GM15510 (cell line): ENCODE data around the gene PPP1R2C.

Source experiments
- POLR2A ChIP-seq: IDR thresholded peaks from 3 replicates; pipeline ENCODE4 v1.6.1; 2011; ENCODE audit warnings: borderline replicate concordance; ENCODE audit not compliant: insufficient read length; ENCODE audit errors: extremely low read depth

The PPP1R2C gene

DNA sequence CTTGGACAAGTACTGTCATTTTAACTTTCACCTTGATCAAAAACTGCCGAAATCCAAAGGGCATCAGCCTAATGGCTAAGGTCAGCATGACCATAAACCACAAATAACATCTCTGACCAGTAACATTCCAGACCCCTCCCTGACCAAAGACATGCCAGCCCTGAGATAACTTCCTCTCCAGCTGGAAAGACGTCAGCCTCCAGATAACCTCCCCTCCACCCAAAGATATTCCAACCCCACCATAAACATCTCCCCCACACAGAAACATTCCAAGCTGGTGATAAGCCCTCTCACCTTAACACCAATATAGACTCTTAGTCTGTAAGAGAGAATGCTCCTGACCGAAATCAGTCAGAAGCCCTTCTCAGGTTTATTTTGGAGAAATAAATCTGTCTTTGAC is 7.4 kb downstream of the PPP1R2C start:
- no peak for TF ChIP-seq POLR2A

DNA sequence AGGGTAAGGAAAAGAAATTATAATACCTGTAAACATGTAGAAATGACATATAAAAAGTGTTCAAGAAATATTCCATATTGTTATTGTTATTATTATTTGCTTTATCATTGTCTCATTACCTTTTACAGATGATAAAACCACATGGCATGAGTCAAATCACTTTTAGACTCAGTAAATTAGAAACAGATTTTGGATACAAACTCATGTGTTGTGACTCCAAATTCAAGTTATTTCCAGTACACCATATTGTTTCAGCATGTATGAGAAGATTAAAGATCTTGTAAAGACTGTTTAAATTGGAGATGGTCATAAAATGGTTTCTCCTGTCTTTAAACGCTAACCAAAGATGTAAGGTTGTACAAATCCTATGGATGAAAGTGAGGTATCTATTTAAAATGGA is 18.1 kb downstream of the PPP1R2C start:
- no peak for TF ChIP-seq POLR2A

DNA sequence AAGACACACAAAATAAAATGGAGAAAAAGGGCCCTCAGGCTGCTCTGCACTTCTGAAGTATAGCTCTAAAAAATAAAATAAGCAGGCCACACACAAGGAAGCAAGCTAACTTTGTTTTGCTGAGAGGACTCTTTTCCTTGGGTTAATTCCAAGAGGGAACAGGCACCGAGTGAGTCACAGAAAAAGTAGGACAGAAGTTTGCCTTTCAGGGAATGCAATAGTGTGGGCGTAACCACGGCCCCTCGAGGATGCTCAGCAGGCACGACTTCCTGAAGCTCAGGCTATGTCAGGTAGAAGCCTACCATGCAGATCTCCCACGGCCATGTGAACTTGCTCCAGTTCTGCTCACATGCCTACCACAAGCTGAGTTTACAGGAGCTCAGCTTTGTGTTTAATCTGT is 22.1 kb downstream of the PPP1R2C start:
- no peak for TF ChIP-seq POLR2A

DNA sequence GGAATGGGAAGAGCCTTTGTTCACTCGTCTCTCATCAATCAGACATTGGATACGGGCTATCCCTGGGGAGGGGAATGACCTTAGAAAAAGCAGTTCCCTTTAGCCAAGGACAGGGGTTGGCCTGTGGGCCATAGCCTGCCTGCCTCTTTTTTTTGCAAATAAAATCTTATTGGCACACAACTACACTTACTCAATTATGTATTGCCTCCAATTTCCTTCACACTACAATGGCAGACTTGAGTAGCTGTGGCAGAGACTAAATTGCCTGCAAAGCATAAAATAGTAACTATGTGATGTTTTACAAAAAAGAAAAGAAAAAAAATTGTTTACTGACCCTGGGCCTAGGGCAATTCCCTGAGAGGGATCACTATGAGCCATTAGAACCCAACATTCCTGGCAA is 23.4 kb downstream of the PPP1R2C start:
- TF ChIP-seq POLR2A: no peak

DNA sequence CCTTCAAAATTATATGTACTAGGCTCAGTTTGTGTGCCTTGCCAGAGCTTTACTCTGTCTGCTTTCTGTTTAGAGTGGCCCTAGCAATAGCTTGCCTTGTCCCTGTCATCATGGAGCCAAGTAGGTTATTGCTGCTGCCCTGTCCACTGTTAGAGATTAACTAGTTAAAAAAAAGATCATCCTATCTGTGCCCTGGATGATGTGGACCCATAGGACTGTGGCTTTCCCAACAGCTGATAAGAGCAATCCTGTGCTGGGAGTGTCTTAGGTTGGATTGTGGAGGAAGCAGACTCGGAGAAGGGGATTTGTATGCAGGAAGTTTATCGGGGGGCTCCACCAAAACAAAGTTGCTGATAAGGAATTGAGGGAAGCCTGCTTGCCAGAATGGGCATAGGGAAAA is 23.8 kb downstream of the PPP1R2C start:
- no peak for TF ChIP-seq POLR2A

DNA sequence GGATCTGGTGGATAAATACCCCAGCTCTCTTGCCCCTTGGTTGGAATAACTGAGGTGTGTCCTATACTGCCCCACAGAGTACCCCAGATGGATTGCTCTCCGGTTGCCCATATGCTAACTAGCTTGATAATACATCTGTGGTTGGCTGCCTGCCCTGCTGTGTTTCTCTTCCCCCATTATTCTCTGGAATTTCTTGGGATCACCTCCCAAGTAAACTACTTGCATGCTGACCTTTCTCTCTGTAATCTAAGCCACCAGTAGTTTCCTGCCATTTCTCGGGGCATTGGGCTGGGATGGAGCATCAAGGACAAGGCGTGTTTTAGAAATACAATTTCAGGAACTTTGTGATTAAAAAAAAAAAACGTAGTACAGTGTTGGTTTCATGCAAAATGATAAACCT is 25.2 kb downstream of the PPP1R2C start:
- no peak for TF ChIP-seq POLR2A

DNA sequence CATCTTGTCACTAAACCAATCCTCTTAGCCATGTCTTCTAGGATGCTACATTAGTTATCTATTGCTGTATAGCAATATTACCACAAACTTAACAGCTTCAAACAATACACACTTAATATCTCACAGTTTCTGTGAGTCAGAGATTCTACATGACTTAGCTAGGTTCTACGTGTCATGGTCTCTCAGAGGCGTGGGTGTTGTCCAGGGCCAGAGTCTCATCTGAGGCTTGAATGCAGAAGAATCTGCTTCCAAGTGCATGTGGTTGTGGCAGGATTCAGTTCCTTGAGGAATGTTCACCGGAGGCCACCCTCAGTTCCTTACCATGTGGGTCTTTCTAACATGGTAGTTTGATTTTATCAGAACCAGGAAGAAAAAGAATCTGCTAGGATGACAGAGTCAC is 26.4 kb downstream of the PPP1R2C start:
- TF ChIP-seq POLR2A: no peak

DNA sequence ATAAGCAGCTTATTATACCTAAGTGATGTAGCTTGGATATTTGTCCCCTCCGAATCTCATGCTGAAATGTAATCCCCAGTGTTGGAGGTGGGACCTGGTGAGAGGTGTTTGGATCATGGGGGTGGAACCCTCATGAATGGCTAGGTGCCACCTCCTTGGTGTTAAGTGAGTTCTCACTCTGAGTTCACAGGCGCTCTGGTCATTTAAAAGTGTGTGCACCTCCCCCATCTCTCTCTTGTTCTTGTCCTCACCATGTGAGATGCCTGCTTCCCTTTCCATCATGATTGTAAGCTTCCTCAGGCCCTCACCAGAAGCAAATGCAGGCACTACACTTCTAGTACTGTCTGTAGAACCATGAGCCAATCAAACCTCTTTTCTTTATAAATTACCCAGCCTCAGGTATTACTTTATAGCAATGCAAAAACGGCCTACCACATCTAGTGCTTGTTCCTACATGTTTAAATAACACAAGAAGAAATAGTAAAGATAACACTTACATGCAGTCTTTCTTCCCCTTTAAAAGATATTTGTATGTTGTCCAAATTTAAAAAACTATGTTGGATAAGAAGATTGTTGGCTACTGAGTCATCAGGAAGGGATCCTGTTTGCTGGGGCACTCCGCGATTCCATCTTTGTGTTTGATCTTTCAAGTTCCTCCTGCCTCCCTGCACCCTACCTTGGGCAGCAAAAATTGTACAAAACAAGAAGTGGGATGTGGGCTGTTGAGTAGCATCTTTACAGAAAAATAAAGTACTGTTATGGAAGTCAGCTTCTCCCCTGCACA is 29.7 kb downstream of the PPP1R2C start:
- TF ChIP-seq POLR2A: no peak

DNA sequence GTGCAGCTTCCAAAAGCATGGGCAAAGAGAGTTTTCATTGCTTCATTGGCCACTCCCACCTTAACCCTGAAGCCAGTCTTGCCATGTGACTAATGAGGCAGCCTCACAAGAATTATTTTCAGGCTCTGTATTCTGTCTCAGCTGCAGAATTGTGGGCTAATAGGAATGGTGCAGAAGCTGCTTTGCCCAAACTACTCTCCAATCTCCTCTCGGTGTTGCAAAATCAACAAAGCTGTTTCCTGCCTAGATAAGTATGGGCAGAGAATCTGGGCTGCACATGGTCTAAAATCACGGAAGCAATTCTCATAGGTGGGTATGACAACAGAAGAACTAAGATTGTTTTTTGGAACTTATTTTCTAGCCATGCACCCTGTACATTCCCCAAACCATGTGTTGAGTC is 31.4 kb downstream of the PPP1R2C start:
- no peak for TF ChIP-seq POLR2A

DNA sequence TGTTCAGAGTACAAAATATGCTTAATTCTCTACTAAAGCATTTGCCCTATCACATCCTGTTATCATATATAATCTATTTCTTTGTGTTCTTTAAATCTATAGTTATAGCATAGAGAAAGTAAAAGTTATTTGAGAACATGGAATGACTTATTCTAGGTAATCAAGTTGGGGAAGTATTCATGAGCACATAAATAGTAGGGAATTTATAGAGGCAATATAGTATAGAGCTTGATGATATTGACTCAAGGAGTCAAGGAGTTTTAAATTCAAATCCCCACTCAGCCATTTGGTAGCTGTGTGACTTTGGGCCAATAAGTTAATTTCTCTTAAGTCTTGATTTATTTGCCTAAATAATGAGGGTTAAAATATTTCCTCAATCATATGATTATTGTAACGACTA is 37.5 kb downstream of the PPP1R2C start:
- no peak for TF ChIP-seq POLR2A

DNA sequence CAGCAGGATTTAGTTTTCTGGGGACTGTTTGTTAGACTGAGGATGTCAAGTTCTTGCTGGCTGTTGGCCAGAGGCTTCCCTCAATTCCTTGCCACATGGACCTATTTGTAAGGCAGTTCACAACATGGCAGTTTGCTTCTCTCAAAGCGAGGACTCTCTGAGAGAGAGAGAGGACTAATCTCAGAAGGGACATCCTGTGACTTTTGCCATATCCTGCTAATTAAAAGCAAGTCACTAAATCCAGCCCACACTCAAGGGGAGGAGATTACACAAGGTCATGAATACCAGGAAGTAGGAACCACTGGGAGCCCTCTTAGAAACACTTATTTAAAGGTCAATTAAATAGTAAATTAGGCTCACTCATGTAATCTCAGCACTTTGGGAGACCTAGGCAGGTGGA is 38.2 kb downstream of the PPP1R2C start:
- TF ChIP-seq POLR2A: no peak

DNA sequence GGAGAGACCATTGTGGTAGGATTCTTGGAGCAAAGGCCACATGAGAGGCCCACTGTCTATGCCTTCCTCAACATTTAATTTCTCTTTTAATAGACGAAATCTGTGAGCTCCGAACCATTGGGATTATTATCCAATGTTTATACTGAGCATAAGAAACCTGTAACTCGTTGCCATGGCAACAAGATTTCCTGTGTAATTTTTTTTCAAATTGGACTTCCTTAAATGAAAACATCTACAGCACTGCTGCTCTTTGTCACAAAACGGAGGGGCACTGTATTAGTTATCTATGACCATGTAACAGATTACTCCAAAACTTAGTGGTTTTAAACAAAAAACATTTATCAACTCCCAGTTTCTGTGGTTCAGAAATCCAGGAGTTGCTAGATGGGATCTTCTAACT is 38.7 kb downstream of the PPP1R2C start:
- TF ChIP-seq POLR2A: no peak

DNA sequence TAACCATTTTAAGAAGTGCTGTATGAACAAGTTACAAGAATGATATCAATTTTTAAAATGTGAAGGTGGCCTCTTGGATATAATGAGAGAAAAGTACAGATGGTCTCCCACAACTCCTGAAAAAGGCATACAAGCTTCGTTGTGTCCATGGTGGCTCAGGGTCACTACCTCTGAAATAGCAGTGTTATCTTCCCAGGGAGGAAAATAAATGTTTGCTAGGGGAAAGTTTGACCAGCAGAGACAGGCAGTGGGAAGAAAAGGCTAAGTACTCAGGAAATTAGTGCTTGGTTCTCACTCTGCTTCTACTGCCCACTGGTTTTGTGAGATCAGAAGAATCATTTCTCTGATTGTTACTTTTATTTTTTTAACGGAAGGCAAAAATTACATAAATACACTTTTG is 39.4 kb downstream of the PPP1R2C start:
- no peak for TF ChIP-seq POLR2A

DNA sequence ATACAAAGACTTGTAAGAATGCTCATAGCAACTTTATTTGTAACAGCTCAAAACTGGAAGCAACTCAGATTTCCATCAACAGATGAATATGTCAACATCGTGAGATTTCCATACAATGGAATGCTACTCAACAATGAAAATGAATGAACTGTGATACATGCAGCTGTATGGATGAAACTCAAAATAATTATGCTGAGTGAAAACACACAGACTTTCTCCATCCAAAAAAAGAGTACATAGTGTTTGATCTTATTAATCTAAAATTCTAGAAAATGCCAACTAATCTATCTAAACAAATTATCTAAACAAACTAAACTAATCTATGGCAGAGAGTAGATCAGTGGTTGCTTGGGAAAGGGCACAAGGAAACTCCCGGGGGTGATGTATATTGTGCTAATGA is 42.7 kb downstream of the PPP1R2C start:
- no peak for TF ChIP-seq POLR2A

DNA sequence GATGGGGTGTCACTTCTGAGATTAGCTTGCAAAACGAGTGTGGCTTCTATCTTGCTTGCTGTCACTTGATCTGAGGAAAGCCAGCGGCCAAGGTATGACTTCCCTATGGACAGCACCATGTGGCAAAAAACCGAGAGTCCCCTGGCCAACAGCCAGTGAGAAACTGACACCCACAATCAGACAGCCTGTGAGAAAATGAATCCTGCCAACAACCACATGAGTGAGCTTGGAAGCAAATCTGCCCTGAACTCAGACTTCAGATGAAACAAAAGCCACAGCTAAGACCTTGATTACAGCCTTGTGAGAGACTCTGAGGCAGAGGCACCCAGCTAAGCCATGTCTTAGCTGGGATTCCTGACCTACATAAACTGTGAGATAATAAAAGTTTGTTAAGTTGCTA is 45.5 kb downstream of the PPP1R2C start:
- TF ChIP-seq POLR2A: no peak
